H9 (cell line): ENCODE data around the gene GRIK4. TPM values are rescaled to one million over a fixed set of nuclear protein-coding genes. Genes with fewer than 3 reads are reported as not detected.

Experiments used
- DNase-seq: peaks from one replicate; pipeline ENCODE4 v3.0.0-alpha.2; 2017
- H2AFZ ChIP-seq: one replicate; pipeline ENCODE4 v1.6.1; 2013; ENCODE audit warnings: mild to moderate bottlenecking, low read length, control low read depth, moderate library complexity
- H2AK5ac ChIP-seq: 2 replicates; pipeline ENCODE4 v1.6.1; 2013; ENCODE audit warnings: low read length, control low read depth, mixed read lengths; ENCODE audit not compliant: insufficient read length
- H2BK120ac ChIP-seq: one replicate; pipeline ENCODE4 v1.6.1; 2013; ENCODE audit warnings: low read depth, mild to moderate bottlenecking, low read length, control low read depth, inconsistent platforms; ENCODE audit not compliant: poor library complexity, severe bottlenecking
- H2BK12ac ChIP-seq: 2 replicates; pipeline ENCODE4 v1.6.1; 2013; ENCODE audit warnings: low read length, control low read depth, mixed read lengths, low read depth; ENCODE audit not compliant: insufficient read length
- H2BK15ac ChIP-seq: 2 replicates; pipeline ENCODE4 v1.6.1; 2013; ENCODE audit warnings: low read depth, low read length, control low read depth
- H2BK20ac ChIP-seq: one replicate; pipeline ENCODE4 v1.6.1; 2013; ENCODE audit warnings: low read depth, mild to moderate bottlenecking, low read length, control low read depth, inconsistent platforms; ENCODE audit not compliant: poor library complexity, severe bottlenecking
- H2BK5ac ChIP-seq: 2 replicates; pipeline ENCODE4 v1.6.1; 2013; ENCODE audit warnings: low read length, control low read depth, mixed read lengths; ENCODE audit not compliant: insufficient read length
- H3K14ac ChIP-seq: 2 replicates; pipeline ENCODE4 v1.6.1; 2013; ENCODE audit warnings: low read length, control low read depth; ENCODE audit not compliant: insufficient read depth
- H3K18ac ChIP-seq: 2 replicates; pipeline ENCODE4 v1.6.1; 2013; ENCODE audit warnings: low read depth, mild to moderate bottlenecking, mixed read lengths, low read length, control low read depth; ENCODE audit not compliant: insufficient read length
- H3K23ac ChIP-seq: 2 replicates; pipeline ENCODE4 v1.6.1; 2013; ENCODE audit warnings: low read length, control low read depth, mixed read lengths, low read depth; ENCODE audit not compliant: insufficient read length
- H3K23me2 ChIP-seq: 2 replicates; pipeline ENCODE4 v1.6.1; 2013; ENCODE audit warnings: low read depth, mild to moderate bottlenecking, mixed read lengths, low read length, control low read depth; ENCODE audit not compliant: insufficient read length, poor library complexity, severe bottlenecking
- H3K27ac ChIP-seq: 2 replicates; pipeline ENCODE4 v1.5.1; 2013; ENCODE audit warnings: low read length, control low read depth, mixed read lengths, low read depth; ENCODE audit not compliant: insufficient read length
- H3K27me3 ChIP-seq: 2 replicates; pipeline ENCODE4 v1.6.1; 2013; ENCODE audit warnings: low read length, control low read depth, inconsistent platforms; ENCODE audit not compliant: insufficient read depth
- H3K4ac ChIP-seq: 2 replicates; pipeline ENCODE4 v1.6.1; 2013; ENCODE audit warnings: low read depth, mild to moderate bottlenecking, control low read depth, inconsistent platforms, low read length, moderate library complexity
- H3K4me1 ChIP-seq: 2 replicates; pipeline ENCODE4 v1.6.1; 2013; ENCODE audit warnings: low read length, control low read depth, inconsistent platforms; ENCODE audit not compliant: insufficient read depth
- H3K4me2 ChIP-seq: 2 replicates; pipeline ENCODE4 v1.6.1; 2013; ENCODE audit warnings: low read length, control low read depth, mixed read lengths; ENCODE audit not compliant: insufficient read length, insufficient read depth
- H3K56ac ChIP-seq: 2 replicates; pipeline ENCODE4 v1.6.1; 2013; ENCODE audit warnings: low read depth, mild to moderate bottlenecking, mixed read lengths, low read length, control low read depth; ENCODE audit not compliant: insufficient read length
- H3K79me1 ChIP-seq: 2 replicates; pipeline ENCODE4 v1.6.1; 2013; ENCODE audit warnings: low read depth, mild to moderate bottlenecking, moderate library complexity, low read length, control low read depth, inconsistent platforms; ENCODE audit not compliant: insufficient read depth, poor library complexity, severe bottlenecking
- H3K79me2 ChIP-seq: 2 replicates; pipeline ENCODE4 v1.6.1; 2013; ENCODE audit warnings: low read length, control low read depth, inconsistent platforms; ENCODE audit not compliant: insufficient read depth
- H3K9ac ChIP-seq: 2 replicates; pipeline ENCODE4 v1.6.1; 2013; ENCODE audit warnings: low read length, control low read depth, mixed read lengths; ENCODE audit not compliant: insufficient read length; ENCODE audit errors: extremely low read depth
- H3K9me3 ChIP-seq: one replicate; pipeline ENCODE4 v1.6.1; 2013; ENCODE audit warnings: low read depth, low read length, inconsistent platforms; ENCODE audit not compliant: control insufficient read depth
- H3T11ph ChIP-seq: one replicate; pipeline ENCODE4 v1.6.1; 2013; ENCODE audit warnings: mild to moderate bottlenecking, low read length, control low read depth, inconsistent platforms
- H4K20me1 ChIP-seq: one replicate; pipeline ENCODE4 v1.6.1; 2013; ENCODE audit not compliant: control insufficient read depth, insufficient read length, insufficient read depth
- H4K5ac ChIP-seq: 2 replicates; pipeline ENCODE4 v1.6.1; 2013; ENCODE audit warnings: low read depth, mild to moderate bottlenecking, mixed read lengths, low read length, control low read depth; ENCODE audit not compliant: insufficient read length
- H4K8ac ChIP-seq: replicated peaks from 2 replicates; pipeline ENCODE4 v1.6.1; 2013; ENCODE audit warnings: low read length, control low read depth, mixed read lengths, low read depth; ENCODE audit not compliant: insufficient read length
- H4K91ac ChIP-seq: 2 replicates; pipeline ENCODE4 v1.6.1; 2013; ENCODE audit warnings: low read depth, mild to moderate bottlenecking, moderate library complexity, mixed read lengths, low read length, control low read depth; ENCODE audit not compliant: insufficient read length
- H3K27ac Mint-ChIP-seq, 3 experiments: 2 replicates in 2 of 3; 3 replicates in 1 of 3; pipeline ENCODE4 v1.8.0; 2020 to 2021; ENCODE audit warnings: mixed read lengths in 3 of 3, mild to moderate bottlenecking in 1 of 3, moderate library complexity in 1 of 3
- H3K27me3 Mint-ChIP-seq: 2 replicates; pipeline ENCODE4 v1.8.0; 2021; ENCODE audit warnings: low read depth, mild to moderate bottlenecking, moderate library complexity, mixed read lengths
- H3K36me3 Mint-ChIP-seq, 3 experiments: 2 replicates in 2 of 3; 3 replicates in 1 of 3; pipeline ENCODE4 v1.8.0; 2020 to 2021; ENCODE audit warnings: low read depth in 3 of 3, mixed read lengths in 3 of 3; ENCODE audit not compliant: insufficient read depth in 1 of 3
- H3K4me1 Mint-ChIP-seq, 2 experiments: 2 replicates each; pipeline ENCODE4 v1.8.0; 2020; ENCODE audit warnings: mixed read lengths in 2 of 2
- H3K4me3 Mint-ChIP-seq, 2 experiments: 2 replicates in 1 of 2; 3 replicates in 1 of 2; pipeline ENCODE4 v1.8.0; 2020 to 2021; ENCODE audit warnings: mild to moderate bottlenecking in 2 of 2, mixed read lengths in 2 of 2, moderate library complexity in 1 of 2
- H3K9me3 Mint-ChIP-seq, 2 experiments: 2 replicates in 1 of 2; 3 replicates in 1 of 2; pipeline ENCODE4 v1.8.0; 2020; ENCODE audit warnings: mild to moderate bottlenecking in 2 of 2, mixed read lengths in 2 of 2, moderate library complexity in 1 of 2
- CTCF ChIP-seq: fragments of 200-600 bp; sonication (generic); conservative IDR thresholded peaks from 3 replicates; pipeline ENCODE4 v1.8.0; 2021; ENCODE audit warnings: antibody characterized with exemption, mild to moderate bottlenecking
- WGBS: extraction: QIAGEN DNeasy Blood & Tissue Kit; methylation state at CpG from one replicate; pipeline ENCODE4 v1.1.7; 2013; ENCODE audit warnings: missing lambda C conversion rate, low lambda C conversion rate, mixed read lengths; ENCODE audit not compliant: insufficient read length; ENCODE audit errors: extremely low coverage; 5-methylcytosine and 5-hydroxymethylcytosine counted together
- total RNA-seq: library from RNA; stranded (reverse); gene quantifications from 2 replicates; pipeline ENCODE4 v1.2.1, GENCODE V29; 2021

GRIK4 gene
- total RNA-seq, 1 experiment from 2014 or later, result 2.3 TPM

- no peak overlapping the region for H2AK5ac ChIP-seq
- H2BK120ac ChIP-seq, result no peak overlapping the region
- WGBS, result no CpG with 5 or more reads among the region's 8 CpGs
- no peak for DNase-seq
- no peak overlapping the region for H3T11ph ChIP-seq
- no peak overlapping the region for H3K56ac ChIP-seq
- no peak overlapping the region for H3K4me3 Mint-ChIP-seq
- H2BK5ac ChIP-seq, result no peak overlapping the region
- no peak overlapping the region for H4K91ac ChIP-seq
- no peak overlapping the region; a peak in 1 of 7 replicates for H3K27ac Mint-ChIP-seq
- no peaks in the 10 kb centered on the region for H3K79me2 ChIP-seq
- no peak overlapping the region for H3K9ac ChIP-seq
- H2BK20ac ChIP-seq, result no peak overlapping the region
- H3K27me3 ChIP-seq, result no peaks in the 10 kb centered on the region
- no peaks in the 10 kb centered on the region for H4K20me1 ChIP-seq
- H3K9me3 Mint-ChIP-seq, result no peaks in the 10 kb centered on the region
- H3K27ac ChIP-seq, result no peak overlapping the region
- H3K27me3 Mint-ChIP-seq, result peaks cover 2% of the 10 kb centered on the region
- H3K36me3 Mint-ChIP-seq, result no peaks in the 10 kb centered on the region
- no peaks in the 10 kb centered on the region for H3K23me2 ChIP-seq
- H3K4me1 Mint-ChIP-seq, result no peaks in the 10 kb centered on the region
- no peak for TF ChIP-seq CTCF
- no peaks in the 10 kb centered on the region for H3K79me1 ChIP-seq
- no peak overlapping the region for H3K23ac ChIP-seq
- H2AFZ ChIP-seq, result no peak overlapping the region
- H4K8ac ChIP-seq, result no peak overlapping the region
- H3K9me3 ChIP-seq, result no peaks in the 10 kb centered on the region
- H3K4me2 ChIP-seq, result no peak overlapping the region
- no peak overlapping the region for H3K4ac ChIP-seq
- no peak overlapping the region for H3K14ac ChIP-seq
- no peaks in the 10 kb centered on the region for H3K4me1 ChIP-seq
- no peak overlapping the region for H4K5ac ChIP-seq
- no peak overlapping the region for H2BK12ac ChIP-seq
- no peak overlapping the region for H3K18ac ChIP-seq
- H2BK15ac ChIP-seq, result no peak overlapping the region
Observed at GRCh38 chr11:120818097-120818496, 306.5 kb downstream of the GRIK4 start.
